Activated naive CD4-positive, alpha-beta T cell treated with anti-CD3 and anti-CD28 coated beads, Interleukin-2, amount 50 U/mL, for 24 hours (primary cell): Measurements from ENCODE around the gene CFAP20DC.
"Not testable (repeated sequence)": the region's sequence is repeated elsewhere in the genome, so short reads cannot be mapped to it uniquely, and the experiment has no call there.

Source experiments
- H3K27ac Mint-ChIP-seq: one replicate; pipeline ENCODE4 v1.8.0; 2021; ENCODE audit warnings: mild to moderate bottlenecking, mixed read lengths
- H3K27me3 Mint-ChIP-seq: one replicate; pipeline ENCODE4 v1.8.0; 2021; ENCODE audit warnings: mixed read lengths
- H3K36me3 Mint-ChIP-seq: one replicate; pipeline ENCODE4 v1.8.0; 2021; ENCODE audit warnings: mixed read lengths
- H3K4me1 Mint-ChIP-seq: one replicate; pipeline ENCODE4 v1.8.0; 2021; ENCODE audit warnings: mixed read lengths
- H3K4me3 Mint-ChIP-seq: one replicate; pipeline ENCODE4 v1.8.0; 2021; ENCODE audit warnings: mild to moderate bottlenecking, mixed read lengths
- H3K9me3 Mint-ChIP-seq: one replicate; pipeline ENCODE4 v1.8.0; 2021; ENCODE audit warnings: mixed read lengths

CFAP20DC gene

GRCh38 chr3:58953288-58953687 is 96.5 kb downstream of the CFAP20DC start:
- Mint-ChIP-seq H3K27ac (no peak overlapping the region), H3K4me1 (no peaks in the 10 kb centered on the region), H3K27me3 (no peaks in the 10 kb centered on the region), H3K36me3 (no peaks in the 10 kb centered on the region), H3K9me3 (no peaks in the 10 kb centered on the region), H3K4me3 (no peak overlapping the region)

- no peaks in the 10 kb centered on the region for H3K9me3 Mint-ChIP-seq
- H3K36me3 Mint-ChIP-seq, result no peaks in the 10 kb centered on the region
- no peak overlapping the region for H3K4me3 Mint-ChIP-seq
- no peaks in the 10 kb centered on the region for H3K4me1 Mint-ChIP-seq
- H3K27me3 Mint-ChIP-seq, result no peaks in the 10 kb centered on the region
- no peak overlapping the region for H3K27ac Mint-ChIP-seq
These were observed 97.5 kb downstream of the CFAP20DC start for GRCh38 chr3:58952128-58952917.

- Mint-ChIP-seq H3K4me1 (no peaks in the 10 kb centered on the region), H3K4me3 (no peak overlapping the region), H3K27ac (no peak overlapping the region), H3K9me3 (no peaks in the 10 kb centered on the region), H3K36me3 (no peaks in the 10 kb centered on the region), H3K27me3 (no peaks in the 10 kb centered on the region)
These were observed 101.8 kb downstream of the CFAP20DC start for GRCh38 chr3:58948018-58948417.

- H3K4me3 Mint-ChIP-seq, result no peak overlapping the region
- H3K27ac Mint-ChIP-seq, result no peak overlapping the region
- no peaks in the 10 kb centered on the region for H3K9me3 Mint-ChIP-seq
- no peaks in the 10 kb centered on the region for H3K36me3 Mint-ChIP-seq
- no peaks in the 10 kb centered on the region for H3K4me1 Mint-ChIP-seq
- H3K27me3 Mint-ChIP-seq, result no peaks in the 10 kb centered on the region
These were observed 103.0 kb downstream of the CFAP20DC start for GRCh38 chr3:58946875-58947274.

GRCh38 chr3:58938057-58938456 is 111.8 kb downstream of the CFAP20DC start:
- Mint-ChIP-seq H3K4me1 (no peaks in the 10 kb centered on the region), H3K27ac (no peak overlapping the region), H3K4me3 (no peak overlapping the region), H3K9me3 (no peaks in the 10 kb centered on the region), H3K36me3 (no peaks in the 10 kb centered on the region), H3K27me3 (peaks cover 4% of the 10 kb centered on the region)

- Mint-ChIP-seq H3K36me3 (no peaks in the 10 kb centered on the region), H3K9me3 (no peaks in the 10 kb centered on the region), H3K4me1 (no peaks in the 10 kb centered on the region), H3K4me3 (no peak overlapping the region), H3K27ac (no peak overlapping the region), H3K27me3 (peaks cover 3% of the 10 kb centered on the region)
These were observed 125.2 kb downstream of the CFAP20DC start for GRCh38 chr3:58924578-58924977.

GRCh38 chr3:58900386-58900785 is 149.4 kb downstream of the CFAP20DC start:
- Mint-ChIP-seq H3K36me3 (no peaks in the 10 kb centered on the region), H3K27ac (no peak overlapping the region), H3K27me3 (peaks cover 9% of the 10 kb centered on the region), H3K4me1 (no peaks in the 10 kb centered on the region), H3K9me3 (peaks cover 12% of the 10 kb centered on the region), H3K4me3 (no peak overlapping the region)

- no peak overlapping the region for H3K27ac Mint-ChIP-seq
These were observed 149.9 kb downstream of the CFAP20DC start for GRCh38 chr3:58899953-58900298.

GRCh38 chr3:58899159-58899952 is 150.5 kb downstream of the CFAP20DC start:
- H3K9me3 Mint-ChIP-seq, result peaks cover 6% of the 10 kb centered on the region
- no peak overlapping the region for H3K4me3 Mint-ChIP-seq
- no peaks in the 10 kb centered on the region for H3K36me3 Mint-ChIP-seq
- H3K4me1 Mint-ChIP-seq, result no peaks in the 10 kb centered on the region
- H3K27ac Mint-ChIP-seq, result no peak overlapping the region
- peaks cover 7% of the 10 kb centered on the region for H3K27me3 Mint-ChIP-seq

More at GRCh38 chr3:58899953-58900298, 149.9 kb downstream of the CFAP20DC start:
- Mint-ChIP-seq H3K4me1 (no peaks in the 10 kb centered on the region), H3K9me3 (peaks cover 8% of the 10 kb centered on the region), H3K36me3 (no peaks in the 10 kb centered on the region), H3K27me3 (peaks cover 7% of the 10 kb centered on the region), H3K4me3 (no peak overlapping the region)

- Mint-ChIP-seq H3K4me3 (no peak overlapping the region), H3K36me3 (no peaks in the 10 kb centered on the region), H3K27me3 (peaks cover 7% of the 10 kb centered on the region), H3K4me1 (no peaks in the 10 kb centered on the region), H3K9me3 (peaks cover 6% of the 10 kb centered on the region), H3K27ac (no peak overlapping the region)
These were observed 151.3 kb downstream of the CFAP20DC start for GRCh38 chr3:58898513-58898912.

GRCh38 chr3:58897646-58898045 is 152.2 kb downstream of the CFAP20DC start:
- Mint-ChIP-seq H3K4me1 (no peaks in the 10 kb centered on the region), H3K36me3 (no peaks in the 10 kb centered on the region), H3K4me3 (no peak overlapping the region), H3K9me3 (peaks cover 6% of the 10 kb centered on the region), H3K27me3 (peaks cover 7% of the 10 kb centered on the region), H3K27ac (no peak overlapping the region)

- not testable (repeated sequence) for H3K27ac Mint-ChIP-seq, H3K27me3 Mint-ChIP-seq, H3K4me3 Mint-ChIP-seq
These were observed 154.1 kb downstream of the CFAP20DC start for GRCh38 chr3:58895678-58896077.

GRCh38 chr3:58892526-58892925 is 157.3 kb downstream of the CFAP20DC start:
- not testable (repeated sequence) for H3K27me3 Mint-ChIP-seq, H3K9me3 Mint-ChIP-seq, H3K27ac Mint-ChIP-seq, H3K4me3 Mint-ChIP-seq, H3K4me1 Mint-ChIP-seq, H3K36me3 Mint-ChIP-seq

More at GRCh38 chr3:58895678-58896077, 154.1 kb downstream of the CFAP20DC start:
- not testable (repeated sequence) for H3K4me1 Mint-ChIP-seq, H3K36me3 Mint-ChIP-seq, H3K9me3 Mint-ChIP-seq

- no peaks in the 10 kb centered on the region for H3K4me1 Mint-ChIP-seq
- no peaks in the 10 kb centered on the region for H3K9me3 Mint-ChIP-seq
- H3K27me3 Mint-ChIP-seq, result no peaks in the 10 kb centered on the region
- H3K36me3 Mint-ChIP-seq, result no peaks in the 10 kb centered on the region
- H3K4me3 Mint-ChIP-seq, result no peak overlapping the region
- H3K27ac Mint-ChIP-seq, result no peak overlapping the region
These were observed 161.7 kb downstream of the CFAP20DC start for GRCh38 chr3:58888087-58888486.

GRCh38 chr3:58884453-58884852 is 165.4 kb downstream of the CFAP20DC start:
- Mint-ChIP-seq H3K4me3 (no peak overlapping the region), H3K27me3 (no peaks in the 10 kb centered on the region), H3K9me3 (no peaks in the 10 kb centered on the region), H3K36me3 (no peaks in the 10 kb centered on the region), H3K27ac (no peak overlapping the region), H3K4me1 (no peaks in the 10 kb centered on the region)

- Mint-ChIP-seq H3K27me3 (peaks cover 1% of the 10 kb centered on the region), H3K9me3 (no peaks in the 10 kb centered on the region), H3K4me3 (no peak overlapping the region), H3K27ac (no peak overlapping the region), H3K4me1 (no peaks in the 10 kb centered on the region), H3K36me3 (no peaks in the 10 kb centered on the region)
These were observed 169.6 kb downstream of the CFAP20DC start for GRCh38 chr3:58880182-58880581.
